HEK293 (cell line): ENCODE data around the gene SS18.

Experiments
- BCL11A ChIP-seq: fragments of 450-650 bp; formaldehyde crosslinking; IDR thresholded peaks from 2 replicates; pipeline ENCODE4 v1.5.1; 2016; ENCODE audit warnings: low read depth, missing biosample characterization, missing genetic modification characterization
- CTCF ChIP-seq: fragments of 450-650 bp; formaldehyde crosslinking; IDR thresholded peaks from 2 replicates; pipeline ENCODE4 v1.5.1; 2016; ENCODE audit warnings: missing biosample characterization, missing genetic modification characterization
- IKZF3 ChIP-seq: fragments of 450-650 bp; IDR thresholded peaks from 2 replicates; pipeline ENCODE4 v1.5.0; 2018; ENCODE audit warnings: missing biosample characterization, mild to moderate bottlenecking, missing genetic modification characterization, moderate library complexity
- MZF1 ChIP-seq: fragments of 450-650 bp; formaldehyde crosslinking; IDR thresholded peaks from 2 replicates; pipeline ENCODE4 v1.5.1; 2017; ENCODE audit warnings: missing biosample characterization, missing genetic modification characterization, borderline replicate concordance
- SALL2 ChIP-seq: fragments of 450-650 bp; formaldehyde crosslinking; IDR thresholded peaks from 2 replicates; pipeline ENCODE4 v1.5.0; 2017; ENCODE audit warnings: missing biosample characterization, mild to moderate bottlenecking, missing genetic modification characterization, borderline replicate concordance
- ZBTB48 ChIP-seq: fragments of 450-650 bp; formaldehyde crosslinking; IDR thresholded peaks from 2 replicates; pipeline ENCODE4 v1.5.1; 2016; ENCODE audit warnings: missing biosample characterization, missing genetic modification characterization
- ZBTB6 ChIP-seq: fragments of 450-650 bp; formaldehyde crosslinking; IDR thresholded peaks from 2 replicates; pipeline ENCODE4 v1.5.1; 2017; ENCODE audit warnings: missing biosample characterization, missing genetic modification characterization
- ZBTB7A ChIP-seq: fragments of 450-650 bp; formaldehyde crosslinking; IDR thresholded peaks from 2 replicates; pipeline ENCODE4 v1.5.1; 2016; ENCODE audit warnings: low read depth, missing biosample characterization, missing genetic modification characterization
- ZNF37A ChIP-seq: fragments of 450-650 bp; IDR thresholded peaks from 2 replicates; pipeline ENCODE4 v1.5.1; 2018; ENCODE audit warnings: missing biosample characterization, missing genetic modification characterization
- ZNF416 ChIP-seq: fragments of 450-650 bp; formaldehyde crosslinking; IDR thresholded peaks from 2 replicates; pipeline ENCODE4 v1.5.1; 2016; ENCODE audit warnings: missing biosample characterization, missing genetic modification characterization
- ZNF488 ChIP-seq: fragments of 450-650 bp; formaldehyde crosslinking; IDR thresholded peaks from 2 replicates; pipeline ENCODE4 v1.5.1; 2016; ENCODE audit warnings: missing biosample characterization, missing genetic modification characterization
- ZNF629 ChIP-seq: fragments of 450-650 bp; formaldehyde crosslinking; IDR thresholded peaks from 2 replicates; pipeline ENCODE4 v1.5.1; 2017; ENCODE audit warnings: missing biosample characterization, missing genetic modification characterization
- ZNF639 ChIP-seq: fragments of 450-650 bp; formaldehyde crosslinking; IDR thresholded peaks from 2 replicates; pipeline ENCODE4 v1.5.1; 2016; ENCODE audit warnings: missing biosample characterization, missing genetic modification characterization

GRCh38 chr18:26074246-26074645, 16.2 kb downstream of the SS18 start:
- TF ChIP-seq ZNF416 (tag by site-specific recombination) = no peak
- TF ChIP-seq ZNF37A (tag by site-specific recombination) = no peak
- no peak for TF ChIP-seq BCL11A (tag by site-specific recombination)
- no peak for TF ChIP-seq ZNF639 (tag by site-specific recombination)
- TF ChIP-seq SALL2 = no peak
- no peak for TF ChIP-seq IKZF3
- no peak for TF ChIP-seq CTCF (tag by site-specific recombination)
- TF ChIP-seq ZBTB48 (tag by site-specific recombination) = no peak
- no peak for TF ChIP-seq ZBTB6 (tag by site-specific recombination)
- no peak for TF ChIP-seq MZF1
- TF ChIP-seq ZNF488 (tag by site-specific recombination) = no peak
- TF ChIP-seq ZBTB7A = no peak
- no peak for TF ChIP-seq ZNF629 (tag by site-specific recombination)
